Epidermal melanocyte (primary cell): ENCODE results near the gene PPFIA1.

Experiments used
- DNase-seq: peaks from one replicate; pipeline ENCODE4 v3.0.0; 2011; ENCODE audit warnings: low spot score; ENCODE audit not compliant: insufficient read length

The PPFIA1 gene

GRCh38 chr11:70430671-70431574 lies 160.4 kb downstream of the PPFIA1 start:
- DNase-seq: no peak

GRCh38 chr11:70431611-70432010 lies 161.1 kb downstream of the PPFIA1 start:
- DNase-seq: no peak

DNA sequence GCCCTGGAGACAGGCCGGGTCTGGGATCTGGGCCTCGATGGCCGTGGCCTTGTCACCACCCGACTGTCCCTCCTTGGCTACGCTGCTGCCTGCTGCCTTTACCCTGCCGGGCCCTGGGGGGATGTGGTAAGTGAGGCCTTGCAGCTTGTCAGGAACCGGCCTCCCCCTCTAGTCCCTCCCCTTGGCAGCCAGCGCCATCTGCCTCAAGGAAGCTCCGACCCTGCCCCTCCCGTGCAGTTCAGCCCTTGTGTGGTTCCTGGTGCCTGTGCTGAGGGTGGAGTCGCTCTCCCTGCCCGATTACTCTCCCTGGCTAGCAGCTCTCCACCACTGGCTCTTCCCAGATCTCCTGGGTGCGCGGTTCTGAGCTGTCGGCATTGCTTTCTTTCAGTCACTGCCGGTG lies 161.6 kb downstream of the PPFIA1 start:
- DNase-seq: no peak

GRCh38 chr11:70432580-70432979 lies 162.1 kb downstream of the PPFIA1 start:
- DNase-seq: no peak

GRCh38 chr11:70433038-70433437 lies 162.5 kb downstream of the PPFIA1 start:
- DNase-seq: no peak

DNA sequence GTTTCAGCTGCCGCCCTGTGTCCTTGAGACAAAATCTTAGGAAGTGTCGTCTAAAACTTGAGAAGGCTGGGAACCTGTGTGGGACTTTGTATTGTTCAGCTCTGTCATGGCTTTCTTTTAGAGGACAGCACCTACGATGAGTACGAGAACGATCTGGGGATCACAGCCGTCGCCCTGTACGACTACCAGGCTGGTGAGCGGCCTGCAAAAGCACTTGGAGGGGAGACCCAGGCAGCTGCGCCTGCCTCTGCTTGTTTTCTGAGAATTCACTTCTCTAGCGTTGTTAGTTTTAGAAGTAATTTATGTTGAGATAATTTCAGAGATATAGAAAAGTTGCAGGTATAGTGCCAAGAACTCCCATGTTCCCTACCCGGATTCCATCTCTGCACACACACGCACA lies 163.0 kb downstream of the PPFIA1 start:
- DNase-seq: no peak
